Measurements from ENCODE around the gene TMEM132A.
"Not testable (repeated sequence)": the region's sequence is repeated elsewhere in the genome, so short reads cannot be mapped to it uniquely, and the experiment has no call there.

TMEM132A gene

DNA sequence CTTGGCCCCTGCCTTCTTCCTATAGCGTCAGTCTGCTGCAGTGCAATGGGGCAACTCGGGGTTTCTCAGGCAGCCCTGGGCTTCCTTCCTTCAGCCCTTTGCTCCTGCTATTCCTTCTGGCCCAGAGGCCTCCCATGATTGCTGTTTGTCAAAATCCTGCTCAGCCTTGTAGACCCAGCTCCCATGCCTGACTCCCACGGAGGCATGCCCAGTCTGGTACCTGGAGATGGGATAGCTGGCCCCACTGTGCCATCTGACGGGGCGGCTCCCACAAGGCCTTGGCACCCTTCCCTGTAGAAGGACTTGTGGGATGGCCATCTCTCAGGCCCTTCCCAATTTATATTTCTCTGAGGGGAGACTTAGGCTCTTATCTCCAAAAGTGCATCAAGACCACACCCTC lies 46.6 kb downstream of the TMEM132A start:
- no peaks in the 10 kb centered on the region for H3K9me3 ChIP-seq (ENCODE audit: low read length)
- H3K27ac ChIP-seq (ENCODE audit: low read depth, low read length) = no peak overlapping the region
- no peaks in the 10 kb centered on the region for H3K27me3 ChIP-seq (ENCODE audit: control insufficient read depth in 1 of 2, insufficient read depth in 2 of 2, low read length in 2 of 2)
- no peak overlapping the region for H3K9ac ChIP-seq (ENCODE audit: low read length)
- H3K36me3 ChIP-seq (ENCODE audit: insufficient read depth, low read length) = no peaks in the 10 kb centered on the region
- no peak overlapping the region for H3K4me3 ChIP-seq (ENCODE audit: low read depth in 1 of 2, low read length in 2 of 2)
- no peaks in the 10 kb centered on the region for H3K4me1 ChIP-seq (ENCODE audit: insufficient read depth, low read length)

DNA sequence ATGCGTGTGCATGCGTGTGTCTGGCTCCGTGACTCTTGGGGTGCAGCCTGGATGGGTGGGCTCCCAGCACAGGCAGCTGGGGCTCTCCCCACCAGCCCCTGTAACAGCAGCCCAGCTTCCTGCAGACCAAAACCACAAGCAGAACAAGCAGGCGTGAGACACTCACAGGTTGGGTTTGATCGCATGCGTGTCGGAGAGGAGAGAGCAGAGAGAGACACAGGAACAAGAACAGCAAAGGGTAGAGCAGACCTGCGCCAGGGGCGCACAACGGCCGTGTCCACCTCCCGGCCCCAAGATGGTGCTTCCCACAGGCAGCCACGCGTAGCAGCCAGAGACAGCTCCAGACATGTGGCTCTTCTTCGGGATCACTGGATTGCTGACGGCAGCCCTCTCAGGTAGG lies 47.3 kb downstream of the TMEM132A start, which contains the start of gene CD6:
Gene CD6, plus strand, starts transcription at position 161 of the 400 bp plus-strand sequence. Its CDS starts 186 bp downstream, at position 347.
- no peak within 1 kb of the TSS for H3K4me3 ChIP-seq (ENCODE audit: low read depth in 1 of 2, low read length in 2 of 2)
- H3K4me1 ChIP-seq (ENCODE audit: insufficient read depth, low read length) = no peaks in the 10 kb centered on the region
- H3K9ac ChIP-seq (ENCODE audit: low read length) = no peak within 1 kb of the TSS
- no peaks in the 10 kb centered on the region for H3K9me3 ChIP-seq (ENCODE audit: low read length)
- H3K27ac ChIP-seq (ENCODE audit: low read depth, low read length) = no peak within 1 kb of the TSS
- no peaks in the 10 kb centered on the region for H3K27me3 ChIP-seq (ENCODE audit: control insufficient read depth in 1 of 2, insufficient read depth in 2 of 2, low read length in 2 of 2)
- H3K36me3 ChIP-seq (ENCODE audit: insufficient read depth, low read length) = no peaks in the 10 kb centered on the region

DNA sequence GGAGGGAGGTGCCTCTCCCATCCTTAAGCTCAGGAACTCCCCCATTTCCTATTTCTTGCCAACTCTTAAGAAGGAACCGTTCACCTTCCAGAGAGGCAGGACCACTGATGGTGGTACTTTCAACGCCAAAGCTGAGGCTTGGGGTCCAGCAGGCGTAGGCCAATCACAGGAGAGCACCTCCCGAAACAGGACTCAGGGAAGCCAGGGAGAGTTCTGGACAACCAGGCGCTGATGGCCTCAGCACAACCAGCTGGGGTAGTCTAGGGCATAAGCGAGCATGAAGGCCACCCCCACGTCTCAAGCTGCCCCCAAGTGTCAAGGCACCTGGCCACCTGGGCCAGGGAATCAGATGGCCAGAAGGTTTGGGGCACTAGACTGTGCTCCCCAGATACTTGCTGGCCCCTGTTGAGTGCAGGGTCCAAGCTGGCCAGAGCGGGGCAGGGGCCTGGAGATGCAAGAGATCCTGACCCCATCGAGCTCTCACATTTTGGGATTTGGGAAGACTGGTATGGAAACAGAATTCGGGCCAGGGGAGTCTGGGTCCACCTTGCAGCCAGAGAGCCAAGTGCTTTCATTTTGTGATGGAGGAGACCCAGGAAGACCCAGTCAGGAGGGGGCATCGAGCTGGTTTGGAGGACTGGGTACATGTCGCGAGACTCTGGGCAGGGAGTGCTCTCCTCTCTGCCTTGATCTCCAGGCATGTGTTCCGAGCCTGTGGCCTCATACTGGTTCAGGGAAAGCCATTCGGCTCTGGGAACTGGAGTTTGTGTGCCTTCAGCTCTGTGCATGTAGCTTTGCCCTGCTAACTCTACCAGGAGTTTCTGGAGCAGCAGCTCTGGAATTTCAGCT lies 48.1 kb downstream of the TMEM132A start:
- Histone ChIP-seq H3K4me3 (ENCODE audit: low read depth in 1 of 2, low read length in 2 of 2) (no peak overlapping the region), H3K9me3 (ENCODE audit: low read length) (no peaks in the 10 kb centered on the region), H3K9ac (ENCODE audit: low read length) (no peak overlapping the region), H3K27me3 (ENCODE audit: control insufficient read depth in 1 of 2, insufficient read depth in 2 of 2, low read length in 2 of 2) (no peaks in the 10 kb centered on the region), H3K27ac (ENCODE audit: low read depth, low read length) (no peak overlapping the region), H3K4me1 (ENCODE audit: insufficient read depth, low read length) (no peaks in the 10 kb centered on the region), H3K36me3 (ENCODE audit: insufficient read depth, low read length) (no peaks in the 10 kb centered on the region)

DNA sequence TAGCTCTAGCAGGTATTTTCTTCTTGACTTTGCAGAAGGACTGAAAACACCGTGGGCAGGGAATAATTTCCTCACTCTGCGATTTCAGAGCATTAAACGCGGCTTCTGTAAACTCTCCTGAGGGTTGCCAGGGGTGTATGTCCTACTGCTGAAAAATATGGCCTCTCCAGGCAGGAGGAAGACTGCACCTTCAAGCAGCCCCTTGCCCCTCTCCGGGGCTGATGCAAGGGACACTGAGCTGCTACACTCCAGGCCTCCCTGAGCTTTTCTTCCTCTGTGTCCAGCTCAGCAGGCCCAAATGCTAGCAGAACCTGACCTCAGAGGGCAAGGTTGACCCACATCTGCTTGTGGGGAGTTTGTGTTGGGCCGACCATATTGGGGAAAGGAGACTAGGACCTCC lies 49.4 kb downstream of the TMEM132A start:
- H3K27ac ChIP-seq (ENCODE audit: low read depth, low read length) = no peak overlapping the region
- no peak overlapping the region for H3K9ac ChIP-seq (ENCODE audit: low read length)
- no peak overlapping the region for H3K4me3 ChIP-seq (ENCODE audit: low read depth in 1 of 2, low read length in 2 of 2)
- no peaks in the 10 kb centered on the region for H3K36me3 ChIP-seq (ENCODE audit: insufficient read depth, low read length)
- H3K27me3 ChIP-seq (ENCODE audit: control insufficient read depth in 1 of 2, insufficient read depth in 2 of 2, low read length in 2 of 2) = no peaks in the 10 kb centered on the region
- H3K9me3 ChIP-seq (ENCODE audit: low read length) = no peaks in the 10 kb centered on the region
- no peaks in the 10 kb centered on the region for H3K4me1 ChIP-seq (ENCODE audit: insufficient read depth, low read length)

DNA sequence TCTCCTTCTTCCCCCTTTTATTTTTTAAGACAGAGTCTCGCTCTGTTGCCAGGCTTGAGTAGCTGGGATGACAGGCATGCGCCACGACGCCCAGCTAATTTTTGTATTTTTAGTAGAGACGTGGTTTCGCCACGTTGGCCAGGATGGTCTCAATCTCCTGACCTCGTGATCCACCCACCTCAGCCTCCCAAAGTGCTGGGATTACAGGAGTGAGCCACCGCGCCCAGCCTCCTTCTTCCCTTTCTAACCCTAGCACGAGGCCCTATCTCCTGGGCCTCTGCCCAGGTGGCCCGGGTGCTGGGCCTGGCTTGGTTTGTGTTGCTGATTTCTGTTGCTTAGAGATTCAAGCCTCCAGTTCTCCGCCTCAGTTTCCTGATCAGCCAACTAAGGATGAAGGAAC lies 50.1 kb downstream of the TMEM132A start:
- H3K27ac ChIP-seq (ENCODE audit: low read depth, low read length); H3K9me3 ChIP-seq (ENCODE audit: low read length); H3K27me3 ChIP-seq (ENCODE audit: control insufficient read depth in 1 of 2, insufficient read depth in 2 of 2, low read length in 2 of 2); H3K4me1 ChIP-seq (ENCODE audit: insufficient read depth, low read length); H3K9ac ChIP-seq (ENCODE audit: low read length); H3K36me3 ChIP-seq (ENCODE audit: insufficient read depth, low read length); H3K4me3 ChIP-seq (ENCODE audit: low read depth in 1 of 2, low read length in 2 of 2): not testable (repeated sequence)

DNA sequence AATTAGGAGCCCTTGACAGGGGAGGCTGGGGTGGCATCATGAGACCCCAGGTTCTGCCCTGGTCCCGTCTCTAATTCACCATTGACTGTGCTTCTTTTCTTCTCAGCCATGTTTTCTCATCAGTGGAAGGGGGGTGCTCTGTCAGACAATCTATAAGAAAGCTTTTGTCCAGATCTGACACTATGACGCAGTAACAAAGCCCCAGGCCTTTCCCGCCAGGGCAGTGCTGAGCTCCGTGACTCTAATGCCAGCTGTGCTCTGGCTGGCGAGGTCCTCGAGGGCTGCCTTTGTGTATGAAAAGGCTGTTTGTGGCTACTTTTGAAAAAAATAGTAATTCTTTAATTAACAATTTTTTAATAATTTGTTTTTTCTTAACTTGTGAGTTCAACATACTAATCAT lies 50.5 kb downstream of the TMEM132A start:
- Histone ChIP-seq H3K4me3 (ENCODE audit: low read depth in 1 of 2, low read length in 2 of 2) (no peak overlapping the region), H3K36me3 (ENCODE audit: insufficient read depth, low read length) (no peaks in the 10 kb centered on the region), H3K9me3 (ENCODE audit: low read length) (no peaks in the 10 kb centered on the region), H3K4me1 (ENCODE audit: insufficient read depth, low read length) (no peaks in the 10 kb centered on the region), H3K27ac (ENCODE audit: low read depth, low read length) (no peak overlapping the region), H3K27me3 (ENCODE audit: control insufficient read depth in 1 of 2, insufficient read depth in 2 of 2, low read length in 2 of 2) (no peaks in the 10 kb centered on the region), H3K9ac (ENCODE audit: low read length) (no peak overlapping the region)

DNA sequence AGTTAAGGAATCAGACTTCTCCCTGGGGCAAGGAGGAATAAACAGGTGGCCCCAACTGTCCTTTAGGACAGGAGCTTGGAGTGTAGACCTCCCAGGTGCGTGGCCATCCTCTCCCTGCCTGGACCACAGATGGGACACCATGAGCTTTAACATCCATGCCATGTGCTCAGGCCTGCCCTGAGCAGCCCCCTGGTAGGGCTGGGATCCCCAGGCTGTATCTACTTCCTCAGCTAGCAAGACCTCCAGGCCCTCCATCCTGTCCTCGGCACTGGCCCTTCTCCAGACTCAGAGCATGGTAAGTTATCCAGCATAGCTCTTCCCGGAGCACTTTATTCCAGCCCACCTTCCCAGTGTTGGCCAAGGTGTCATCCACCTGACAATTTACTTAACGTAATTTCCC lies 53.0 kb downstream of the TMEM132A start:
- Histone ChIP-seq H3K36me3 (ENCODE audit: insufficient read depth, low read length) (no peaks in the 10 kb centered on the region), H3K4me1 (ENCODE audit: insufficient read depth, low read length) (no peaks in the 10 kb centered on the region), H3K4me3 (ENCODE audit: low read depth in 1 of 2, low read length in 2 of 2) (no peak overlapping the region), H3K27ac (ENCODE audit: low read depth, low read length) (no peak overlapping the region), H3K9me3 (ENCODE audit: low read length) (no peaks in the 10 kb centered on the region), H3K27me3 (ENCODE audit: control insufficient read depth in 1 of 2, insufficient read depth in 2 of 2, low read length in 2 of 2) (no peaks in the 10 kb centered on the region), H3K9ac (ENCODE audit: low read length) (no peak overlapping the region)

DNA sequence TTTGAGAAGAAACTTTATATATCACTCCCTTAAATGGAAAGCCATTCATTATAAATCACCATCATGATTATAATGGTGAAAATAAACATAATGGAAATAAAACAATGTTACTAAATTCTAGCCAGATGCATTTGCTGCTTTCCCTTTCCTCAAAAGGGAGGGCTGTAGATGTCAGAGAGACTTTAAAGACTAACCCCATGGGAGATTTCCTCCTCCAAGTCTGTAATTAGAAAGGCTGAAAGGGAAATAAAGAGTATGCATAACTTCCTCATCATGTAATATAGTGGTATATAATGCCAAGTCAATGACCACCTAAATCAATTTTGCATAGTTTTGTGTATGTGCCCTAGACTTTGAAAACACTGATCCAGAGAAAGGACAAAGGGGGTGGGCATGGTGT lies 53.6 kb downstream of the TMEM132A start:
- no peaks in the 10 kb centered on the region for H3K36me3 ChIP-seq (ENCODE audit: insufficient read depth, low read length)
- H3K9me3 ChIP-seq (ENCODE audit: low read length) = no peaks in the 10 kb centered on the region
- no peaks in the 10 kb centered on the region for H3K27me3 ChIP-seq (ENCODE audit: control insufficient read depth in 1 of 2, insufficient read depth in 2 of 2, low read length in 2 of 2)
- no peak overlapping the region for H3K4me3 ChIP-seq (ENCODE audit: low read depth in 1 of 2, low read length in 2 of 2)
- H3K4me1 ChIP-seq (ENCODE audit: insufficient read depth, low read length) = no peaks in the 10 kb centered on the region
- H3K9ac ChIP-seq (ENCODE audit: low read length) = no peak overlapping the region
- no peak overlapping the region for H3K27ac ChIP-seq (ENCODE audit: low read depth, low read length)

DNA sequence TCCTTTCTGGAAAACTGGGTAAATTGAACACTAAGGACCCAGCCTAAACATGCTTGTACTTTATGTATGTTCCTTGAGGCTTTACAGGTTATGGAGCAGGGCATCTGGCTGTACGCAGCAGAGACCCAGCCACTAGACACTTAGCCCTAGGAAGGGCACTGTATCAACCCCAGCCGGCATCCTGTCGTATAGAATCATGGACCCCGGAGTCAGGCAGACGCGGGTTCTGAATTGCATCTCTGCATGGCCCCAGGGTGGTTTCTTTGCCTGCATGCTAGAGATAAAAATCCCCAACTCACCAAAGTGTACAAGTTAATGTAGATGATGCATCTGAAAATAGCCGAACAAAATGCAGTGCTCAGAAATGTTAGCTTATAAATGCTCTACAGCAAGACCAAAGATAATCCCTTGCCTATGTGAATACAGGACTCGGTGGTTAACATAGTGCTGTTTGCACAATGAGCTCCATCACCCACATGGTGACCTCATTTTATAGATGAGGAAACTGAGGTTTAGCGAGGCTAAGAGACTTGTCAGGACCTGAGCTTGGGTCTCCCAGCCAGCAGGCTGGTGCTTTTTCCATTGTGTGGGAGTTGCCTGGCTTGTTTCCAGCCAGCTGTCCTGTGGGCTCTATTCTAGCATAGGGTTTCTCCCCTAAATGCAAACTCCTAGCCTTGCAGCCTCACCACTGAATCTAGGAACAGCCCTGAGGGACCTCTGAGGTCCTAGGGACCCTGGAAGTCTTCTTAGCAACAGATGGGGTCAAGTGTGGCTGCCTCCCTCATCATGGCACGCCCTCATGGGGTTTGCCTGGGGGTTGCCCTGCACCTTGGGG lies 54.5 kb downstream of the TMEM132A start:
- no peaks in the 10 kb centered on the region for H3K27me3 ChIP-seq (ENCODE audit: control insufficient read depth in 1 of 2, insufficient read depth in 2 of 2, low read length in 2 of 2)
- H3K36me3 ChIP-seq (ENCODE audit: insufficient read depth, low read length) = no peaks in the 10 kb centered on the region
- H3K9me3 ChIP-seq (ENCODE audit: low read length) = no peaks in the 10 kb centered on the region
- no peaks in the 10 kb centered on the region for H3K4me1 ChIP-seq (ENCODE audit: insufficient read depth, low read length)
- H3K4me3 ChIP-seq (ENCODE audit: low read depth in 1 of 2, low read length in 2 of 2) = no peak overlapping the region
- H3K27ac ChIP-seq (ENCODE audit: low read depth, low read length) = no peak overlapping the region
- H3K9ac ChIP-seq (ENCODE audit: low read length) = no peak overlapping the region

DNA sequence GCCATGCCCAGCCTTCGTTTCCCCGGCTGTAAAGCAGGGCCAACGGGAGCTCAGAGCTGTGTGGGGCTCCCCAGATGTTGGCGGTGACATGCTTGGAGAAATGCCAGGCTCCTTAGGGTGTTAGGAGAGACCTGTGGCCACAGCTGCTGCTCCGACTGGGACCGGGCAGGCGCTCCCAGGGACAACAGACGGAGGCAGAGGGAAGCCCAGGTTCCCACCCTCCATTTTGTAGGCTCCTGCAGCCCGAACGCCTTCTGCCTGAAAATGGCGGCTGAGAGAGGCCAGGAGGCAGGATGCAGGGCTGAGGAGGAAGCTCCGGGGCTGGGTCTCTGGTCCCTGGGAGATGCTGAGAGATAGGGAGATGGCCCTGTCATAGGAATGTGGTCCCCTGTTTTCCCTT lies 57.3 kb downstream of the TMEM132A start:
- no peak overlapping the region for H3K27ac ChIP-seq (ENCODE audit: low read depth, low read length)
- H3K27me3 ChIP-seq (ENCODE audit: control insufficient read depth in 1 of 2, insufficient read depth in 2 of 2, low read length in 2 of 2) = no peaks in the 10 kb centered on the region
- H3K4me1 ChIP-seq (ENCODE audit: insufficient read depth, low read length) = no peaks in the 10 kb centered on the region
- H3K9me3 ChIP-seq (ENCODE audit: low read length) = no peaks in the 10 kb centered on the region
- H3K4me3 ChIP-seq (ENCODE audit: low read depth in 1 of 2, low read length in 2 of 2) = no peak overlapping the region
- H3K9ac ChIP-seq (ENCODE audit: low read length) = no peak overlapping the region
- no peaks in the 10 kb centered on the region for H3K36me3 ChIP-seq (ENCODE audit: insufficient read depth, low read length)

DNA sequence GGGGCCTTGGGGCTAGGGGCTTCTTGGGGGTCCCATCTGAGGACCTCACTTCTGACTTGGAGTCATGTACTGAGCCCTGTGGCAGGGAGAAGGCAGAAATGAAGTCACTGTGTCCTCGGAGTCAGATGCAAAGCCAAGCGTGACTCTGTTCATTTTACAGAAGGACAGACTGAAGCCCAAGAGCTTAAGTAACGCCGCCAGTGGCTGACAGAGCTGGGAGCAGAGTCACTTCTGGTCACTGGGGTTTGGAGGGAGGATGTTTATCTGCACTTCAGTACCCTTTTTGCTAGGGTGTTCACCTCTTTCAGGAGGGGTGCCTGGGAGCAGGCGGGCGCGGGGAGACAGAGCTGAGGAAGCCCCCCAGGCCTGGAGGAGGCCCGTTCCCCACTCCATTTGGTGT lies 57.9 kb downstream of the TMEM132A start:
- Histone ChIP-seq H3K27me3 (ENCODE audit: control insufficient read depth in 1 of 2, insufficient read depth in 2 of 2, low read length in 2 of 2) (no peaks in the 10 kb centered on the region), H3K4me3 (ENCODE audit: low read depth in 1 of 2, low read length in 2 of 2) (no peak overlapping the region), H3K27ac (ENCODE audit: low read depth, low read length) (no peak overlapping the region), H3K9me3 (ENCODE audit: low read length) (no peaks in the 10 kb centered on the region), H3K4me1 (ENCODE audit: insufficient read depth, low read length) (no peaks in the 10 kb centered on the region), H3K9ac (ENCODE audit: low read length) (no peak overlapping the region), H3K36me3 (ENCODE audit: insufficient read depth, low read length) (no peaks in the 10 kb centered on the region)

All from muscle layer of colon (tissue), 2 donors.